Stimulated activated CD8-positive, alpha-beta memory T cell treated with anti-CD3 and anti-CD28 coated beads, Interleukin-4, amount 100 ng/mL, for 1 hour (primary cell): ENCODE results near the gene GGNBP2.
"Not testable (repeated sequence)": the region's sequence is repeated elsewhere in the genome, so short reads cannot be mapped to it uniquely, and the experiment has no call there.

Experiments
- DNase-seq, 2 donors: peaks; one replicate each; pipeline ENCODE4 v3.0.0-alpha.2; 2020; ENCODE audit warnings: low read depth in 2 of 2, low spot score in 1 of 2

The GGNBP2 gene

DNA sequence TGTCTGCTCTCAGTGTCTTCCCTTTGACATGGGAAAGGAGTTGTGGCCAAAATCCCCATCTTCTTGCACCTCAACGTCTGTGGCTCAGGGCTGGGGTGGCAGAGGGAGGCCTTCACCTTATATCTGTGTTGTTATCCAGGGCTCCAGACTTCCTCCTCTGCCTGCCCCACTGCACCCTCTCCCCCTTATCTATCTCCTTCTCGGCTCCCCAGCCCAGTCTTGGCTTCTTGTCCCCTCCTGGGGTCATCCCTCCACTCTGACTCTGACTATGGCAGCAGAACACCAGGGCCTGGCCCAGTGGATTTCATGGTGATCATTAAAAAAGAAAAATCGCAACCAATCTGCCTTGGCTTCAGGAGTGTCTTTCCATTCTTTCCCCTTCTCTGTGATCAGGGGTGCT lies 55.7 kb downstream of the GGNBP2 start:
- DNase-seq, result no peak

DNA sequence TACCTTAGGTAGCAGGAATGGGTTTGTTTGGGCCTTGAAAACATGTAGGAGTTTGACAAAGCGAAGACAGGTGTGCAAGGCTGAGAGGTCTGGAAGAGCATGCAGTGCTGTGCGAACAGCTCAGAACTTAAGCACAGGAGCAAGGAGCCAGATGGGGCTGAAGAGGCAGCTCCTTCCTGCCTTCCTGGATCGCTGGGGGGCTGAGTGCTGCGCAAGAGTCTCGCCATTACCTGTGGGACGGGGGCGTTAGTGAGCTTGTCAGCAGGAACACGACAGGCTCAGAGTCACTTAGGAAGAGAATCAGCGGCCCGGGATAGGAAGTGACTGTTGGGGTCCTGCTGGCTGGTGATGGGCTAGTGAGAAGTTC lies 56.2 kb downstream of the GGNBP2 start:
- no peak for DNase-seq

DNA sequence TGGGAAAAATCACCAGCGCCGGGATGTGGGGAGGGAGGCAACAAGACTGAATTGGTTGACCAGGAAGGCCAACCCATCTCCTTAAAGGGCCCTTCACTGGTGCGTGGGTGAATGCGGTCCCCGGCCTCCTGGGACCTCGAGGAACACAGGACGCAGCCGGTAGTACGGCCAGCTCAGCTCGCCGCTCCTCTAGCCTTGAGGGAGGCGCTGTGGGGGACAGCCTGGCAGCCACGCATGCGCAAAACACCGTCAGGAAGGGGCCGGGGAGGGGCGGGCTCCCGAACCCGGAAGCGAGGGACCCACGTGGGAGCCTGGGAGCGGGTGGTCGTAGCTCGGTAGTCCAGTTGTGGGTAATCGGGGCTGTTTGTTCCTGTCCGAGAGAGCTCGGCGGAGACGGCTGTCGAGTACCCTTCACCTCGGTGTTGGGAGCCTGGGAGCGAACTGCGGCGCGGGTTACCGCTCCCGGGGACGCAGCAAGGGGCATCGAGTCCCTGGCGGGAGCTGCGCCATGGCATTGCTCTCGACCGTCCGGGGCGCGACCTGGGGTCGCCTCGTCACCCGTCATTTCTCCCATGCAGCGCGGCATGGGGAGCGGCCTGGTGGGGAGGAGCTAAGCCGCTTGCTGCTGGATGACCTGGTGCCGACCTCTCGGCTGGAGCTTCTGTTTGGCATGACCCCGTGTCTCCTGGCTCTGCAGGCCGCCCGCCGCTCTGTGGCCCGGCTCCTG lies 56.7 kb downstream of the GGNBP2 start, which contains the start of gene MRM1:
MRM1 (plus strand) TSS at position 281 of the 727 bp plus-strand sequence; CDS start at position 509, 228 bp downstream.
- peak; percentile 82 to 87 for DNase-seq

DNA sequence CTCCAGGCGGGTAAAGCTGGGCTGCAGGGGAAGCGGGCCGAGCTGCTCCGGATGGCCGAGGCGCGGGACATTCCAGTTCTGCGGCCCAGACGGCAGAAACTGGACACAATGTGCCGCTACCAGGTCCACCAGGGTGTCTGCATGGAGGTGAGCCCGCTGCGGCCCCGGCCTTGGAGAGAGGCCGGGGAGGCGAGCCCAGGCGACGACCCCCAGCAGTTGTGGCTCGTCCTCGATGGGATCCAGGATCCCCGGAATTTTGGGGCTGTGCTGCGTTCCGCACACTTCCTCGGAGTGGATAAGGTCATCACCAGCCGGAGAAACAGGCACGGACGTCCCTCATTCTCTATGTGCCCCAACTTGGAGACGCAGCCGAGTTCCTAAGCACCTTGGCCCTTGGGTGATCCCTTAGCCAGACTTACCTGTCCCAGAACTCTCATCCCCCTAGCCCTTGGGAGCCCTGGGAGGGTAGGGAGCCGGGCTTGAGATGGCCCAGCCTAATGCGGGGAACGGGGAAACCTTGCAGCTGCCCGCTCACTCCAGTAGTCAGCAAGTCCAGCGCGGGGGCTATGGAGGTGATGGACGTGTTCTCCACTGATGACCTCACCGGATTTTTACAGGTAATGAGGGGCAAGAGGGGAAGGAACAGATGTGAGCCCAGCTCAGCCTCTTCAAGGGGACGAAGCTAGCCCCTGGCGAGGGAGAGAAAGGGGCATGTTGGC lies 57.5 kb downstream of the GGNBP2 start:
- no peak for DNase-seq

DNA sequence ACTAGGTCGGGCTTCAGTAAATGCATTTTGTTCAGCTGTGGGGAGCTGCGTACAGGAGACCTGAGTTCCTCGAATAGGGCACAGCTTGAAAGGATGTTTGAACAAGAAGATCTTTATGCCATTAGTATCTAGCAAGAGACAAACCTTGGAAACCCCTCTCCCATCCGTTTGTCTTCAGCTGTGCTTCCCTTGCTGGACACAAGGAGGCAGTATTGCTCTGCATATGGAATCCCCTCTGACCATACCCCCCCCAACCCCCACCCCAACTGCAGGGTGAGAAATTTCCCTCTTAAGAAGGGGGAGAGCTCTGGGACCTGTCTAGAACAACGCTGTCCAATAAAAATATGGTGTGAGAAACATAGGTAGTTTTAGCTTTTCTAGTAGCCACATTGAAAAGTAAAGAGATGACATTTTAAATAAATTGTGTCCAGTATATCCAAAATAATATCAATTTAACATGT lies 58.2 kb downstream of the GGNBP2 start:
- peak in 1 of 2 donors; percentile 37 for DNase-seq

DNA sequence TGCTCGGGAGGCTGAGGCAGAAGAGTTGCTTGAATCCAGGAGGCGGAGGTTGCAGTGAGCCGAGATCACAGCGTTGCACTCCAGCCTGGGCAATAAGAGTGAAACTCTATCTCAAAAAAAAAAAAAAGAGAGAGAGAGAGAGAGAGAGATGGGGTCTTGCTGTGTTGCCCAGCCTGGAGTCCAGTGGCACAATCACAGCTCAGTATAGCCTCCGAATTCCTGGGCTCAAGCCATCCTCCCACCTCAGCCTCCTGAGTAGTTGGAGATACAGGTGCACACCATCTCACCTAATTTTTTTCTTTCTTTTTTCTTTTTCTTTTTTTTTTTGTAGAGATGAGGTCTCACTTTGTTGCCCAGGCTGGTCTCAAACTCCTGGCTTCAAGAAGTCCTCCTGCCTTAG lies 60.3 kb downstream of the GGNBP2 start:
- not testable (repeated sequence) for DNase-seq

DNA sequence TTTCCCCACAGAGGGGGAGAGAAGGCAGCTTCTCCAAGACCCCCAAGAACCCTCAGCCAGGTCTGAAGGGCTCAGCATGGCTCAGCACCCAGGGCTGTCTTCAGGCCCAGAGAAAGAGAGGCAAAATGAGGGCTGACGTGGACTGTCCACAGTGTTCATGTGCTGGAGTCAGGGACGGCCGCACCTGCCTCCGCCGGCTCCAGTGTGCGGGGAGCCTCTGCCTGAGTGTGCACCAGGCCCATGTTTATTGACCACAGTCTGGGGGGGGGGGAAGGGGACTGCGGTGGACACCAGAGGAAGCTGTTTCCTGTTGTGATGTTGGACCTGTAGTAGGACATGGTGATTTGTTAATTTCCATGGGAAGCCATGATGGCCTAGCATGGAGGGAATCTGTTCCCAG lies 63.6 kb downstream of the GGNBP2 start:
- no peak for DNase-seq

DNA sequence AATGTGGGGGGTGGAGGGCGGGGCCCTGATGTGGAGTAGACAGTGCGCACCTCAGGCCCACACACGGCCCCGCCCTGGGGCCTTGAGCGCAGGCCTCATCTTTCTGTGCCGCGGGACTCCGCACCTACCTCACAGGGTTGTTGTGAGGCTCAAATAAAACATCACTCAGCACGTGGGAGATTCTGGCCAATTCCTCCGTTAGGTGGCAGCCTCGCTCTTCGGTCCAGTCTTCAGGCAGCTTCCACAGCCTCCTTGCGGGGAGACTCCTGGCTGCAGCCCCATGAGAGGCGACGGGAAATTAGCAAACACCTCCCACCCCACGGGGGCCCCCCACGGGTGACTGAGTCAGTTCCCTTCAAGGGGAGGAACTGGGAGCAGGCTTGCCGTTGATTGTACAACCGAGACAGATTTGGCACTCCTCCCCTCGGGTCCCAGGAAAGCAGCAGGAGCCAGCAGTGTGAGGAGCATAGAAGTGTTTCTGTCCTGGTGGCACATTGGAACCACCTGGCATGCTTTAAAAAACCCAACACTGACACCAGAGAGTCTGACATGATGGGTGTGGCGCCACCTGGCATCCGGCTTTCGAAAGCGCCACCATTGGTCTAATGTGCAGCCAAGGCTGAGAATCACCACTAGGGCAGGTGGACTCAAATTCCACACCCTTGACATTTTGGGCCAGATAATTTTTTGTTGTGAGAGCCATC lies 64.2 kb downstream of the GGNBP2 start:
- no peak for DNase-seq

DNA sequence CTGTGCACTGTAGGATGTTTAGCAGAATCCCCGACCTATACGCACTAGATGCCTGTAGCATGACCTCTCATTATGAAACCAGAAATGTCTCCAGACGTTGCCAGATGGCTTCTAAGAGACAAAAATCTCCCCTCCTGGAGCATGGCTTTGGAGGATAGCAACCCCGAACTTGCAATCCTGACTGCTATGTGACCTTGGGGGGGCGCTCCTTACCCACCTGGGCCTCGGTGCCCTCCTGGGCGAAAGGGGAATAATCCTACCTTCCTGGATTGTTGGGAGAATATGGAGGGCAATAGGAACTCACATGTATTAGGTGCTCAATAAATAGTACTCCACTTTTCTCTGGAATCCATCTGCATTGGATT lies 64.8 kb downstream of the GGNBP2 start:
- DNase-seq, result no peak

DNA sequence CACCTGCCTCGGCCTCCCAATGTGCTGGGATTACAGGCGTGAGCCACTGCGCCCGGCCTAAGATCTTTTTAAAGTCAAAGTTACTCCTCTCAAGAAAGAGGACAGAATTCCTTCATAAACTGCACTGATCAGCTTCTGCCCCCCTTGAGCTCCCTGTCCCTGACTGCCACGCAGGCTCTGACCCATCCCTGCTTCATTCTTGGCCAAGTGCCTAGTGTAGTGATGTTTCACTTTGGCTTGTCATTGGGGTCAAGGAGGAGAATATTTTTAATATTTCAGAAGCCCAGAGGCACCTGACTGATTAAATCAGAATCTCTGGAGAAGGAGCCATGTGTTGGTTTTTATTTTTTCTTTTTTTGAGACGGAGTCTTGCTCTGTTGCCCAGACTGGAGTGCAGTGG lies 65.8 kb downstream of the GGNBP2 start:
- DNase-seq, result no peak

DNA sequence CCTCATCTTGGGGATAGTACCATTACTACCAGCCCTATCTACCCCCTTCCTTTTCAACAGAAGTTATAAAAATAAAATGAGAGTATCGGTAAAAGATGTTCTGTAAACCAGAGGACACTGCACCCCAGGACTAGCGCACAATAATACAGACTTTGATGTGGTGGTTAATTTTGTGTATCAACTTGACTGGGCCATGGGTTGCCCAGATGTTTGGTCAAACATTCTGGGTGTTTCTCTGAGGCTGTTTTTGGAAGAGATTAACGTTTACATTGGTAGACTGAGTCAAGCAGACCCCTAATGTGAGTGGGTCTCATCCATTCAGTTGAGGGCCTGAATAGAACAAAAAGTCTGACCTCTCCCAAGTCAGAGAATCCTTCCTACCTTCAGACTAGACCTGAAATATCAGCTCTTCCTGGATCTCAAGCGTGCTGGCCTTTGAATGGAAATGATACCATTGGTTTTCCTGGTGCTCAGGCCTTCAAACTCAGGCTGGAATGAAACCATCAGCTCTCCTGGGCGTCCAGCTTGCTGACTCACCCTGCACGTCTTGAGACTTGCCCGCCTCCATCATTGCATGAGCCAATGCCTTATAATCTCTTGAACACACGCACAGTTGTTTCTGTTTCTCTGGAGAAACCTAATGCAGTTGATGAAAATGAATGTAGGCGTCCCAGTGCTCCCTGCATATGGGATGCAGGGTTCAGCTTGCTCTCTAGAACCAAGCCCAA lies 66.8 kb downstream of the GGNBP2 start:
- DNase-seq, result no peak

DNA sequence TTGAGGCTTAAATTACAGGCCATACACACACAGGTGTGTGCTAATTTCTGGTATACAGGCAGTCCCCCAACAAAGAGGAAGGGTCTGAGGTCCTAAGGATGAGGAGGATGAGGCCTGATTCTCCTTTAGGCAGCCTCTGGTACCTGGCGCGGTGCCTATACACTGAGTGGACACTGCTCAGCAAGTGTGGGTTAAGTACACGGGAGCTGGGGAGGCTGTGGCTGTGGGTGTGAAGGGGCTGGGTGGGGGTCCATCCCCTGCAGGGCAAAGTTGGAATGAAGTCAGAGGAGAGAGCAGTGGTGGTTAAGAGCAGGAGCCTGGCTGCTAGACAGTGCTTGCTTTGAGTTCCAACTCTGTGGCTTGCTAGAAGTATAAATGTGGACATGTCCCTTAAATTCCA lies 67.6 kb downstream of the GGNBP2 start:
- no peak for DNase-seq

DNA sequence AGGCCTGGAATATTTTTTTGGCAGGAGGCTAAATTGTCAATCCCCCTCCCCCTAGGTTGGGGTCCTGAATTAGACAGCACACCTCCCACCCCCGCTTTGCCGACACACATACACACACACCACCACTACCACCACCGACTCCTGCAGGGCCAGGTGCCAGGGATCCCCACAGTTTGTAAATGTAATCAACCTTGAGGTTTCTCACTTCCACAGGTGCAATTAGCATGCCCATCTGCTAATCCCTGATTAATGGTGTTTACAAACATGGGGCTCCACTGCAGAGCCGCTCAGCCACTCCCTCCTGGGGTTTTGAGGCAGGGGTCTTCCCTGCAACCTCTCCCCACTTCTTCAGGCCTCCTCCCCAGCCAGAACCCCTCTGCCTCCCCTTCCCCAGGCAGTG lies 68.4 kb downstream of the GGNBP2 start:
- no peak for DNase-seq

DNA sequence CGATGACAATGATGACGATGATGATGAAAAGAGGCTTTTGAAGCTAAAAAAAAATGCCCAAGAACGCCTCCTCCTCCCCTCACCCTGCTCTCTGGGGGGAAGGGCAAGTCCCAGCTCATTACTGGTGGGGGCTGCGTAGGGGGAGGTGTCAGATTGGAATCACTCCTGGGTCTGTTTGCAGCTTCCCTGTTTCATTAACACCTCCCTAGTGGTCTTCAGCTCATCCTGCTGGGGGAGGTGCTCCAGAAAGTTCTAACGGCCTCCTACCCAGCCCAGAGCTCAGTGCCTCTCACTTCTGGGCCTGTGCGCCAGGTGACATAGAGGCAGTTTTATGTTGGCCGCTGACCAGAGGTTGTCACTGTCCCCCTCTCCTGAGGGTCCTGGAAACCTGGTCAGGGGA lies 69.4 kb downstream of the GGNBP2 start:
- no peak for DNase-seq

DNA sequence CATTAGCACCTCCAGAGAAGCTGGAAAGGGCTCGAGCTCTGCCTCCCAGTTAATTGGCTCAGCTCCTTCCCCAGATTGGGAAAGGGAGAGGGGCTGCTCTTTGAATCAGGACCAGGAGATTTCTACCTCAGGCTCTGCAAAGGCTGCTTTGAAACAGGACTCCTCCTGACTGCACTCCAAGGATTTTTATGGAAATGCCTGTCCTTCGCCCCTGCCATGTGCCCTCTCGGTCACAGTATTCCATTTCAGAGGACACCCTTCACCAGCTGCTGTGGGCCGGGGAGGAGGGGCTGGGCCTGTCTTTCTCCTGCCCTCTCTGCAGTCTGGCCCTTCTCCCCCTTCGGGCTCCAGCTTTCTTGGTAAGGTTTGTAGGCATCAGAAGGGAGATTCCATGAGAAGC lies 70.2 kb downstream of the GGNBP2 start:
- no peak for DNase-seq

DNA sequence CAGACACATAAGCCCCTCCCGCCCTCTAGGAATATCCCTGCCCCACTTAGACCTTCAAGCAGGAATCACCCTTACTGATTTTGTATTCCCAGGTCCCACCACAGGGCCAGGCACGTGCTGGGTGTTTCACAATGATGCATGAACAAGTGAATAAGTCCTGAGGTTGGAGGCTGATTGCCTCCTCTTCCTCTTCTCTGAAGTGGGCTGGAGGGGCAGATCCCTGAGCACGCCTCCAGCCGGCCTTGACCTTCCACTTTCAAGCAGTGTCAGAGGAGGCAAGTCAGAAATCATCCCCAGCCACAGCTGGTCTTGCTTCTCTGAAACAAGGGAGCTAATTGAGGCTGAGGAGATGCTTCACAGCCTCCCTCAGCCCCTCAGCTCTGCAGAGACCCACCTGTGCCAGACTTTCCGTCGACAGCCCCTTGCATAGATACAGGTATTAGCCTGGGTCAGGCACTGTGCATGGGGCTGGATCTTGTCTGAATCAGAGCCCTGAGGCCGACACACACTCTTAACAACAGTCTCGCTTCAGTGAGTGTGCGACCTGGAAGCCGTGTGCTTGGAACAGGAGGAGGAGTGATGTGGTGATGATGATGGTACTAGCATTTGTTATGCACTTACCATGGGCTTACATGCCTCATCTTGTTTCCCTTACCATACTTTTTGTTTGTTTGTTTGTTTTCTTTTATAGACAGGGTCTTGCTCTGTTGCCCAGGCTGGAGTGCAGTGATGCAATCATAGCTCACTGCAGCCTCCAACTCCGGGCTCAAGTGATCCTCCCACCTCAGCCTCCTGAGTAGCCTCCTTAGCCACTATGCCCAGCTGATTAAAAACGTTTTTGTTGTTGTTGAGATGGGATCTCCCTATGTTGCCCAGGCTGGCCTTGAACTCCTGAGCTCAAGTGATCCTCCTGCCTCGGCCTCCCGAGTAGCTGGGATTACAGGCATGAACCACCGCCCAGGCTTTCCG lies 71.6 kb downstream of the GGNBP2 start:
- DNase-seq, result no peak

DNA sequence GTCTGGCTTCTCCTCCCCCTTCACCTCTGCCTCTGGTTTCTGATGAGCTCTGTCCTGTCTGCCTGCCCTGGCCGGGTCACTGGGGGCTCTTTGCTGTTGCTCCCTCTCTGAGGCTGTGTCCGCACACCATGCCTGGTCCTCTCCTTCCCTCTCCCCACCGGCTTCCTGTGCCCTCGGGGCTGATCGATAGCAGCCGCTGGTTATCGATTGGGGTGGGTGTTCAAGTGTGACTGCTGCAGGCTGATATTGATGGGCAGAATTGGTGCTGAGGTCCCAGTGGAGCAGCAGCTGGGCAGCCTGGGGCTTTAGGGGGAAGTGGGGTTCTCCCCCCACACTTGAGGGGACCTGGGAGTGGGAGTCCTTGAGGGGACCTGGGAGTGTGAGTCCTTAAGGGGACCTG lies 73.1 kb downstream of the GGNBP2 start:
- no peak for DNase-seq

DNA sequence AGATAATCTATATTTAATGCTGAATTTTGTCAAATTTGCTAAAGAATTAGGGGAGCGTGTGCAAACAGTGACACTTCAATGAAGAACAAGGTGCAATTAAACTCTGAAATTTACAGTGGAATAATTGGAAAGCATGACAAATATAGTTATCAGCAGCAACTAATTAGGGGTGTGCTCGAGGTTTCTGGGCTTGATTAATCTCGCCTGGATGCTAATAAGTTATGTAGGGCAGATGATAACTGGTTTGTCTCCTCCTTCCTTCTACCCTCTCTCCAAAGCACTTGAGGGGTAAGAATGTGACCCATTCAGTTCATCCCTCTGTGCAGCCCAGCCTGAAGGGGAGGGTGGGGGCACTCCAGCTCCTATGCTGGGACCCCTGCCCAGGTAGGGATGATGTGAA lies 78.6 kb downstream of the GGNBP2 start:
- DNase-seq, result no peak

DNA sequence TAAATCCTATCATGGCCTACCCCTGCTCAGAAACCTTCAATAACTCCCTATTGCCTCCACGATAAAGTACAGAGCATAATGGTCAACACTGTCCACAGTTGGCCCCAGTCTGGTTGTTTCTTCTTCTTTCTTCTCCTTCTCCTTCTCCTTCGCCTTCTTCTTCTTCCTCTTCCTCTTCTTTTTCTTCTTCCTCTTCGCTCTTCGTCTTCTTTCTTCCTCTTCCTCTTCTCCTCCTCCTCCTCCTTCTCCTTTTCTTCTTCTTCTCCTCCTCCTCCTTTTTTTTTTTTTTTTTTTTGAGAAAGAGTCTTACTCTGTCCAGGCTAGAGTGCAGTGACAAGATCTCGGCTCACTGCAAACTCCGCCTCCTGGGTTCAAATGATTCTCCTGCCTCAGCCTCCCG lies 80.5 kb downstream of the GGNBP2 start:
- no peak for DNase-seq

DNA sequence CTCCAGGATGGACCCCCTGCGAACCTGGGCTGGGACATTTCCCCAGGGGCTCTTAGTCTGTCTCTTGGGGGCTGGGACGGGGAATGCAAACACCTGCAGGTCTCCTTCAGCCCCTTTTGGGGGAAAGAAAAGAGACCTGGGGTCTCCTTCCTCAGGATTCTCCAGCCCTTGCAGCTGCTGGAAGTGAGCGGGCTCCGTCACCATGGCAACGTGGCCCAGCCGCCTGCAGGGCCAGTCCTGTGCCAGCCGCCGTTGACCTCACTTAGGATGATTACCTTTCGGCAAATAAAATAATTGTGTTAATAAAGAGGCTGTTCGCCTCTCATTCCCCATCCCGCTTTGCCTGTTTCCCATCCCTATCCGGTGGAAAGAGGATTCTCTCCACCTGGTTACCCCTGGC lies 82.4 kb downstream of the GGNBP2 start:
- no peak for DNase-seq
